Esophagus (tissue), 2 donors: Measurements from ENCODE around the gene KMT2B. TPM values are rescaled to one million over a fixed set of nuclear protein-coding genes. Genes with fewer than 3 reads are reported as not detected.
"Not testable (repeated sequence)": the region's sequence is repeated elsewhere in the genome, so short reads cannot be mapped to it uniquely, and the experiment has no call there.

Experiments
- H3K27ac ChIP-seq, 2 donors: one replicate each; pipeline ENCODE4 v1.5.1; 2013; ENCODE audit warnings: low read depth in 2 of 2, mild to moderate bottlenecking in 2 of 2, inconsistent platforms in 1 of 2, low read length in 1 of 2, moderate library complexity in 1 of 2
- H3K27me3 ChIP-seq, 2 donors: one replicate each; pipeline ENCODE4 v1.6.1; 2013; ENCODE audit warnings: low read length in 2 of 2, control low read depth in 1 of 2, mild to moderate bottlenecking in 1 of 2; ENCODE audit not compliant: insufficient read depth in 2 of 2, control insufficient read depth in 1 of 2
- H3K36me3 ChIP-seq, 2 donors: one replicate each; pipeline ENCODE4 v1.6.1; 2013; ENCODE audit warnings: low read length in 1 of 2; ENCODE audit not compliant: control insufficient read depth in 2 of 2, insufficient read depth in 2 of 2
- H3K4me1 ChIP-seq, 2 donors: one replicate each; pipeline ENCODE4 v1.6.1; 2013; ENCODE audit warnings: low read length in 1 of 2; ENCODE audit not compliant: control insufficient read depth in 2 of 2, insufficient read depth in 2 of 2
- H3K4me3 ChIP-seq, 2 donors: one replicate each; pipeline ENCODE4 v1.5.1; 2013; ENCODE audit warnings: low read length in 2 of 2, mild to moderate bottlenecking in 2 of 2, low read depth in 1 of 2, moderate library complexity in 1 of 2
- H3K9me3 ChIP-seq, 2 donors: one replicate each; pipeline ENCODE4 v1.6.1; 2013; ENCODE audit warnings: mild to moderate bottlenecking in 2 of 2, low read depth in 1 of 2, low read length in 1 of 2, moderate library complexity in 1 of 2; ENCODE audit not compliant: control insufficient read depth in 2 of 2, insufficient read depth in 1 of 2
- WGBS, 2 donors: extraction: QIAGEN DNeasy Blood & Tissue Kit; methylation state at CpG; one replicate each; pipeline ENCODE4 v1.1.7; 2013; 5-methylcytosine and 5-hydroxymethylcytosine counted together
- polyA plus RNA-seq, 2 donors: library from polyadenylated mRNA; stranded (reverse); fragments of 200-250 nt; gene quantifications; one replicate each; pipeline ENCODE4 v1.2.3, GENCODE V29; 2013
- donor health status: healthy with polysubstance abuse.
- donor health status: Bipolar disorder and iron deficiency.

KMT2B gene
- polyA plus RNA-seq: 10 to 100 TPM; 21.5 to 33.8 TPM

- H3K27me3 ChIP-seq: no peaks in the 10 kb centered on the region
- H3K4me1 ChIP-seq: peaks cover 4 to 19% of the 10 kb centered on the region in 2 donors
- H3K27ac ChIP-seq: peak within 1 kb of the TSS; percentile 89 to 92
- H3K9me3 ChIP-seq: no peaks in the 10 kb centered on the region
- peak within 1 kb of the TSS; percentile 80 to 91 for H3K4me3 ChIP-seq
- 1% methylated on average over 57 to 108 of the region's 109 CpGs for WGBS, 2 donors
- peaks cover 6 to 24% of the 10 kb centered on the region in 2 donors for H3K36me3 ChIP-seq
These were observed at the start of gene KMT2B for GRCh38 chr19:35717665-35718344. Gene KMT2B (plus strand): TSS chr19:35718003. CDS start chr19:35718019, 16 bp downstream.

- Histone ChIP-seq H3K9me3 (no peaks in the 10 kb centered on the region), H3K27me3 (no peaks in the 10 kb centered on the region), H3K27ac (no peak overlapping the region), H3K4me3 (no peak overlapping the region), H3K4me1 (peaks cover 3 to 4% of the 10 kb centered on the region in 2 donors), H3K36me3 (peaks cover 0 to 5% of the 10 kb centered on the region in 2 donors)
- WGBS, 2 donors: 65 to 73% methylated on average over 6 of the region's 6 CpGs
These were observed 48.2 kb upstream of the KMT2B start for GRCh38 chr19:35669566-35669965.

- H3K4me3 ChIP-seq: no peak overlapping the region
- WGBS, 2 donors: 50 to 65% methylated on average over 4 of the region's 4 CpGs
- H3K27ac ChIP-seq: no peak overlapping the region
- no peaks in the 10 kb centered on the region for H3K27me3 ChIP-seq
- H3K4me1 ChIP-seq: peaks cover 3 to 4% of the 10 kb centered on the region in 2 donors
- H3K9me3 ChIP-seq: no peaks in the 10 kb centered on the region
- peaks cover 0 to 5% of the 10 kb centered on the region in 2 donors for H3K36me3 ChIP-seq
These were observed 47.8 kb upstream of the KMT2B start for GRCh38 chr19:35669974-35670373.

GRCh38 chr19:35670686-35671085 is 47.1 kb upstream of the KMT2B start:
- Histone ChIP-seq H3K27me3 (no peaks in the 10 kb centered on the region), H3K4me1 (peaks cover 3 to 4% of the 10 kb centered on the region in 2 donors), H3K27ac (no peak overlapping the region), H3K9me3 (no peaks in the 10 kb centered on the region), H3K4me3 (no peak overlapping the region), H3K36me3 (no peaks in the 10 kb centered on the region)
- 70 to 83% methylated on average over 1 of the region's 1 CpG for WGBS, 2 donors

- H3K4me3 ChIP-seq: no peak overlapping the region
- WGBS, 2 donors: 27 to 39% methylated on average over 3 of the region's 3 CpGs
- no peaks in the 10 kb centered on the region for H3K27me3 ChIP-seq
These were observed 46.0 kb upstream of the KMT2B start for GRCh38 chr19:35671818-35672217.

GRCh38 chr19:35673121-35673804 is 44.5 kb upstream of the KMT2B start:
- peak overlapping the region; percentile 7 to 21 for H3K4me3 ChIP-seq
- H3K27ac ChIP-seq: no peak overlapping the region
- no peaks in the 10 kb centered on the region for H3K27me3 ChIP-seq
- H3K4me1 ChIP-seq: peaks cover 3 to 4% of the 10 kb centered on the region in 2 donors
- H3K36me3 ChIP-seq: no peaks in the 10 kb centered on the region
- 5% methylated on average over 39 of the region's 39 CpGs for WGBS, 2 donors
- no peaks in the 10 kb centered on the region for H3K9me3 ChIP-seq

More at GRCh38 chr19:35671818-35672217, 46.0 kb upstream of the KMT2B start:
- Histone ChIP-seq H3K36me3 (no peaks in the 10 kb centered on the region), H3K9me3 (no peaks in the 10 kb centered on the region), H3K27ac (no peak overlapping the region), H3K4me1 (peaks cover 3 to 4% of the 10 kb centered on the region in 2 donors)

- WGBS, 2 donors: 76 to 77% methylated on average over 15 of the region's 15 CpGs
- Histone ChIP-seq H3K9me3 (no peaks in the 10 kb centered on the region), H3K4me1 (peaks cover 3 to 4% of the 10 kb centered on the region in 2 donors), H3K27ac (no peak overlapping the region), H3K36me3 (no peaks in the 10 kb centered on the region), H3K4me3 (no peak overlapping the region), H3K27me3 (no peaks in the 10 kb centered on the region)
These were observed 42.1 kb upstream of the KMT2B start for GRCh38 chr19:35675589-35676140.

GRCh38 chr19:35689836-35690235 is 28.0 kb upstream of the KMT2B start:
- H3K27ac ChIP-seq: no peak overlapping the region
- no peaks in the 10 kb centered on the region for H3K27me3 ChIP-seq
- 69 to 75% methylated on average over 4 of the region's 4 CpGs for WGBS, 2 donors
- H3K36me3 ChIP-seq: no peaks in the 10 kb centered on the region
- H3K4me1 ChIP-seq: no peaks in the 10 kb centered on the region
- H3K9me3 ChIP-seq: no peaks in the 10 kb centered on the region
- H3K4me3 ChIP-seq: no peak overlapping the region

GRCh38 chr19:35691106-35691505 is 26.7 kb upstream of the KMT2B start:
- not testable (repeated sequence) for H3K27ac ChIP-seq, H3K4me1 ChIP-seq, H3K4me3 ChIP-seq, H3K36me3 ChIP-seq, H3K27me3 ChIP-seq, H3K9me3 ChIP-seq
- 95 to 97% methylated on average over 21 to 37 of the region's 37 CpGs for WGBS, 2 donors
